HFF-Myc (cell line): ENCODE results near the gene CHMP6.

Experiments
- DNase-seq: peaks from one replicate; pipeline ENCODE4 v3.0.0-alpha.2; 2011; ENCODE audit warnings: low read depth; ENCODE audit errors: extremely low read depth
- H3K4me3 ChIP-seq: replicated peaks from 2 replicates; pipeline ENCODE4 v1.5.1; 2011; ENCODE audit warnings: low read depth, mild to moderate bottlenecking, control low read depth, low read length
- TF ChIP-seq, protein P1 (sequence below): IDR thresholded peaks from 2 replicates; pipeline ENCODE4 v1.5.1; 2012; ENCODE audit warnings: mild to moderate bottlenecking, low read depth, low read length, control low read depth; ENCODE audit errors: missing control alignments

The CHMP6 gene

DNA sequence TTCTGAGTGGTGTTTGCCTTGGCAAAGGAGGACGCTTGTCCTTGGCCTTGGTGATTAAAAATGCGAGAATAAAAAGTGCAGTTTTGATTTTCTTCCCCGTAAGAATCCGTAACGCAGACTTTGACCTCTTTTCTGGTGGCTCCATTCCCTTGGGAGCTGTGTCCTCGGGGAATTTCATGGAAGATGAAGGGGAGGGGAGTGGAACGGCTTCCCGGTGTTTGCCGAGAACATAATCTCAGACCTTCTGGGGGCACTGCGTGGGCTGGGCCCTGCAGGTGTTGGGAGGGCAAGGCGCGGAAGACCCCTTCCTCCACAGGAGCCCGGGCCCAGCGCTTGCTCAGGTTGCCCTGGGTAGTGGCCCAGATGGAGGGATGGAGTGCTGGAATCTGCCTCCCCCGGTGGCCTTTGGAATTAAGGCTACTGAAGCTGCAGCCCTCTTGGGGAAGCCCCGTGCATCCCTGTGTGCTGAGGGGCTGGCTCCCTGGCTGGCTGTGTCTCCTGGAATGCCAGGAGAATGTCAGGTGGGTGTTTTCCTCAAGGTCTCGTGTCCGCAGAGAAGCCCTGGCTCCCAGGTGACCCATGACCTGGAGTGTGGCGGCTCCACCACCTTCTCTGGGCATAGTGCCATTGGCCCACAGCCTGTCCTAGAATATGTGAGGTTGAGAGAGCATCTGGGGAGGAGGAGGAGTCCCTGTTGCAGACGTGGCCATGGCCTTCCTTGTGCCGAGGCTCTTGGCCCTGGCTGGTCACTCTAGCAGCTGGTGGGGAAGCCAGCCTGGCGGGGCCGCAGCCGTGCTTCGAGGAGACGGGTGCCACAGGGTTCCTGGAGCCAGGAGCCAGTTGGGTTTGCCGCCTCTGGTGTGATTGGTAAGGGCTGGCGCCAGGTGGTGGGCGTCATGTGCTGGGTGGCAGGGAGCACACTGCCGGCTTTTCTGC is 46.4 kb downstream of the CHMP6 start:
- TF ChIP-seq, protein P1, sequence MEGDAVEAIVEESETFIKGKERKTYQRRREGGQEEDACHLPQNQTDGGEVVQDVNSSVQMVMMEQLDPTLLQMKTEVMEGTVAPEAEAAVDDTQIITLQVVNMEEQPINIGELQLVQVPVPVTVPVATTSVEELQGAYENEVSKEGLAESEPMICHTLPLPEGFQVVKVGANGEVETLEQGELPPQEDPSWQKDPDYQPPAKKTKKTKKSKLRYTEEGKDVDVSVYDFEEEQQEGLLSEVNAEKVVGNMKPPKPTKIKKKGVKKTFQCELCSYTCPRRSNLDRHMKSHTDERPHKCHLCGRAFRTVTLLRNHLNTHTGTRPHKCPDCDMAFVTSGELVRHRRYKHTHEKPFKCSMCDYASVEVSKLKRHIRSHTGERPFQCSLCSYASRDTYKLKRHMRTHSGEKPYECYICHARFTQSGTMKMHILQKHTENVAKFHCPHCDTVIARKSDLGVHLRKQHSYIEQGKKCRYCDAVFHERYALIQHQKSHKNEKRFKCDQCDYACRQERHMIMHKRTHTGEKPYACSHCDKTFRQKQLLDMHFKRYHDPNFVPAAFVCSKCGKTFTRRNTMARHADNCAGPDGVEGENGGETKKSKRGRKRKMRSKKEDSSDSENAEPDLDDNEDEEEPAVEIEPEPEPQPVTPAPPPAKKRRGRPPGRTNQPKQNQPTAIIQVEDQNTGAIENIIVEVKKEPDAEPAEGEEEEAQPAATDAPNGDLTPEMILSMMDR: no peak
- H3K4me3 ChIP-seq: no peak overlapping the region
- DNase-seq: no peak

DNA sequence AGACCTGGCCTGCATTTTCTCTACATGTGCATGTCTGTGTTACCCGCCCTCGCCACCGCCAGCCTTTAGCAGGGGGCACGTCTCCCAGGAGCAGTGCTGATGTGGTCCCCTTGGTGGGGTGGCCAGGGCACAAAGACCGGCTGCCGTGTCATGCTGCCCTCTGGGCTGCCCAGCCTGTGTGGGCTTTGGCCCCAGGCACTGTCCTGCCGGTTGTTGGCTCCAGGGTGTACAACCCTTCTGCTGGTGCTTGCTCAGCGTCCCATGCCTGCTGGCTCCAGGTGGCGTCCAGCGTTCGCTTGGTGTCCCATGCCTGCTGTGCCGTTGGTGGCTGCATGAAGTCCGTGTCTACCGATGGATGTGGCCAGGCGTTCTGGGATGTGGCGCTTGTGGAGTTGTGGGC is 47.5 kb downstream of the CHMP6 start:
- no peak overlapping the region for H3K4me3 ChIP-seq
- TF ChIP-seq, protein P1: no peak
- DNase-seq: no peak

DNA sequence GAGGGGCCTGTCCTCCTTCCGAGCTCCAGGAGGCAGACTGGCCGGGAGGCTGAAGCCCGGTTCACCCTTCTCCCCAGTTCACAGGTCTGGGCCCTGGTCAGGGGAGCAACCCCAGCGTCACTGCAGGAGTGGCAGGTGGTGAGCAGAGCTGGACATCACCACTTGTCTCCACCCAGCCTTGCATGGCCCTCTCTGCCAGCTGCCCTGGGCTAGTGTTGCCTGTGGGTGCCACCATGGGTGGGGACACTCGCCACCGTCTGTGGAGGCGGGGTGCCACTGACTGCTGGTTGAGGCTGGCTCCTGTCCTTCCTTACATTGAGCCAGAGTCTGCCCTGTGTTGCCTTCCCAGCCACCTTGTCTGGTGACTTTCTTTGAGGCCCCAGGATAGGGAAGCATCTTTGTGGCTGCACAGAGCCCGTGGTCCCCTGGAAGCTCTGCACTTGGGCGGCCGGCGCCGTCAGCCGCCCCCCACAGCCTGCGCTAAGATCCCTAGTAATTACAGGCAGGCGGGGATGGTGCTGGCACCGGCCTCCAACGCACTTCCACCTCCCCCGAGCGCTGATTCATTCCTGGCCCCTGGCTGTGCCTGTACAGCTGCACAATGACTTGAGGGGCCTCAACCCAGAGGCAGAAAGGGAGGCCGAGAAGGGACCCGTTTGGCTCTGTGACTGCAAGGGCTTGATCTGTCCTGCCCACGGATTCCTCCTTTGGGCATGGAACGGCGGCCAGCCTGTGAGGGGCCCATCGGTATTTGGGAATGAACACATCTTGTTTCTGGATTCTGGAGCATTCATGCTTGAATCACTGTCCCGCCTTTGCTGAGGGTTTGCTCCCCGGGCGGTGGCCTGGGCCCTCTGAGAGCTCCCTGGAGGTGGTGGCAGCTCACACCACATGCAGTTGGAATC is 48.5 kb downstream of the CHMP6 start:
- 0 out of 2 replicates have a peak overlapping the region, but pooled peaks have one; percentile 5 for H3K4me3 ChIP-seq
- TF ChIP-seq, protein P1: no peak

DNA sequence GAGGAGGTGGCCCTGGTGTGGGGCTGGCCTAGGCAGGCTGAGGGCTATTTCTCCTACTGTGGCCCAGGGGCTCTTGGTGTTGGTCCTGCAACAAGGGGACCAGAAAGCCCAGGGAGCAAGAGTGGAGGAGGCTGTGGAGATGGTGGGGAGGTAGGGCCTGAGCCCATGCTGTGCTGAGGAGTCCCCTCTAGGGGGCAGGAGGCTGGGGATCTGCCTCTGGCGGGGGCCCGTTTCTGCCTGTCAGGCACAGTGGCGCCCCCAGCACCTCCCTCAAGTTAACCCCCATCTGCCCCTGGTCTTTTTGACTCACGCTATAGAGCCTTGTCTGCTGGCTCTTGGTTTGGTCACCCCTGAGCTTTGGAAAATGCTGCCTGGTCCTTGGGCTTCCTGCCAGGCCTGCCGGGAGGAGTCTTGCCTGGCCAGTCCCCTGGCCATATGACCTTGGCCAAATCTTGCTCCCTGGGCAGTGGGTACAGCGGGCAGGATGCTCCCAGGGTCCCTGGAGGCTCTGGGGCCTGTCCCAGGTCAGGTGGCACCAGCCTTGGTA is 49.2 kb downstream of the CHMP6 start:
- no peak for DNase-seq
- H3K4me3 ChIP-seq: 0 out of 2 replicates have a peak overlapping the region, but pooled peaks have one; percentile 5
- TF ChIP-seq, protein P1: peak; percentile 56

More for the DNA sequence above, 48.5 kb downstream of the CHMP6 start:
- DNase-seq: no peak

DNA sequence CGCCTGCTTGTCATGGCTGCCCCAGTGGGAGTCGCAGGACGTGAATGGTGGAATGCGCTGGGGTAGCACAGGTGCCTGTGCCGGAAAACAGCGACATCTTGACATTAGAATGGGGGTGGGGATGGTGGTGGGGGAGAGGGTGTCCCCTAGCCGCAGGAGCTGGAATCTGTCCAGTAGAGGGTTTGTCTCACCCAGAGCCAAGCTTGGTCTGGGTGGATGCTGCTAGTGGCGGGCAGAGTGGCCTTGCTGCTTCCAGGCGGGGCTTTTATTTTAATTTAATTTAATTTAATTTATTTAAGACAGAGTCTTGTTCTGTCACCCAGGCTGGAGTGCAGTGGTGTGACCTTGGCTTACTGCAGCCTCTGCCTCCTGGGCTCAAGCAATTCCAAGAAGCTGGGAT is 51.0 kb downstream of the CHMP6 start:
- TF ChIP-seq, protein P1: no peak
- no peak overlapping the region for H3K4me3 ChIP-seq
- no peak for DNase-seq

DNA sequence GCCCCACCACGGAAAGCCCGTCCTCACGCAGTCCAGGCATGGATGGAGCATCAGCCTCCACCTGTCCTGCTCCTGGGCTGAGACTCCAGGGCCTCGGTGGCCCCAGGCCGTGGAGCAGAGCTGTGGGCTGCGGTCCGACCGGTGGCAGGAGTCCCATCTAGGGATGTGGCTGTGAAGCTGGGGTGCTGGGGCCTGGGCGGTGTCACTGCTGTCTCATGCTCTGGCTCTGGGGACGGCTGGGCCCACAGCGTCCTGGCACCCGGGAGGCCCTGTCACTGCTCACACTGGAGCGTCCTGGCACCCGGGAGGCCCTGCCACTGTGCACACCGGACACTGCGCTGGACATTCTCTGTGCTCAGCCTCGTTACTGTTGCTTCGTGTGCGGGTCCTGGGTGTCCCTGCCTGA is 51.7 kb downstream of the CHMP6 start:
- H3K4me3 ChIP-seq: no peak overlapping the region
- no peak for DNase-seq
- TF ChIP-seq, protein P1: no peak
